ENCODE measurements around the gene ZNF277.
"Not testable (repeated sequence)": the region's sequence is repeated elsewhere in the genome, so short reads cannot be mapped to it uniquely, and the experiment has no call there.

Gene ZNF277

DNA sequence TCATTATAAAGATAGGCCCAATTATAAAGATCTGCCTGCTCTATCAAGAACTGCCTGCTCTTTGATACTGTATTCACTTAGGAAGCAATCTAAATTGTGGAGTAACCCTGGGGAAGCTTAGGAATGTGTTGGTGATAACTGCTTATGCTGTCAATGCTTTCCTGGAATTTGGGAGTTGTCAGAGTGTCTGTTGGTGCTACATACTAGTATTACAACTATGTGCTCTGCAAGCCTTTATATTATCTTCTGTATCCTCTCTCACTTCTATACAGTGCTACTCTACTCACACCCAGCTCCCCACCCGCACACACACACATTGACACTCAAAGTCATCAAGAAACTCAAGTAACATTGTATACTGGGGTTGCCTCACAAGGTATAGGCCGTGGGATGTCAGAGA, 6.1 kb downstream of the ZNF277 start:
- DNase-seq (ENCODE audit: low spot score), result no peak

DNA sequence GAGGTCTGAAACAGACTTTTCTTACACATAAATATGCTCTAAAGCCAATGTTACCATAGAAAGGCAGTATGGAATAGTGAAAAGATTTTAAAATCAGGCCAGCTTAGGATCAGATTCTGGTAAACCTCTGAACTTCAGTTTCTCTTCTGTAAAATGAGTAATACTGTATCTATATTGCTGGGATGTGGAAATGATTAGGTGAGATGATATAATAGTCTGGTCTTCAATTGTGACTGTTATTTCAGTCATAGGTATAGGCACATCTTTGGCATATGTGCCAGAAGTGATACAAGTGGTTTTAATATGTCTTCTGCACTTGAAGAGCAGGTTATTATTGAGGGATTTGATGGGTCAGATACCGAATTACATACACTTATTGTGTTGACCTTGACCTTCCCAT, 7.2 kb downstream of the ZNF277 start:
- DNase-seq (ENCODE audit: low spot score), result no peak

DNA sequence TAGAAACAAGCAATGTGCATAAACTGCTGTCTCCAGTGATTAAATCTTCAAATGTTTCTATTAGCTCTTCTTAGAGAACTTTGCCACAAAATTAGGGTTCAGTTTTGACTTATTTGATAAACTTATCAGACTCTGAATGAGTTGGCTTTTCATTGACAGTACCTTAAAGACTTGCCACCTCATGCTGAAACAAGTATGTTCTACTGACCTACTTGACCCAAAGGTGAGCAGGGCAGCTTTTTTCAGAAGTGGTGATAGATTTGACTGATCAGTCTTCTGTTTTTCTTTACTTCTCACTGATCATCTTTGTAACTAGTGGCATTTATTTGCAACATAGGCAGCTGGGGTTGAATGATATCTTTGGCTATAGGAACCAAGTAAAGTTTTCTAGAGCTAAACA, 7.8 kb downstream of the ZNF277 start:
- no peak for DNase-seq (ENCODE audit: low spot score)

DNA sequence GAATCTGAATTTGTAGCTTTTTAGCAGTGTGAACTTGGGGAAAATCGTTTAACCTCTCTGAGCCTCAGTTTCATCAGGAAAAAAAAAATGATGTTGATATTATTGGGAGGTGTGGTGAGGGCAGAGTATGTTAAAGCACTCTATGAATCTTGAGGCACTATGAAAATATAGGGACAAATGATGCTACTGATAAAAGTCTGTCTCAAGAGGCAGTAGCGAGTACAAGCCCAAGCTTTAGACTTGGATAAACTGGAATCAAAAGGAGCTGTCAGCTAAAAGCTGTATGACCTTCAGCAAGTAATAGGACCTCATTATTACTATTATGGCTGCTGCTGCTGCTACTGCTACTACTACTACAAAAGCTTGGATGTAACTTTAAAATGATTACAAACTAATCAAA, 8.4 kb downstream of the ZNF277 start:
- no peak for DNase-seq (ENCODE audit: low spot score)

DNA sequence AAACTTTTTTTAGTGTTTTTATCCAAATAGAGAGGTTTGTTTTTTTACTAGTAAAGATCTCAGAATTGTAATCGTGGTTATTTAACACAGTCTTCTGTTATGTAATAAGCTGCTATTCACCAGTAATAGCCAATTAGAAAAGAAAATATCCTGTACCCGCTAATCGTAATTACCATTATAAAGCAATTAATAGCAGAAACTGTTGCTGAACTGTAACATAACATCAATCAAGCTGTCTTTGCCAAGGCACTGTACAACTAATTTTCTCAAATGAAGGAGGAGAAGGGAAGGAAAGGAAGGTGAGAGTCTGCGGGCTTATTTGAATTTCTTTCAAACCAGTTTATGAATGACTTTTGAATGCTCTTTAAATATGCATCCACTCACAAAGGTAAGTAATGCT, 9.3 kb downstream of the ZNF277 start:
- DNase-seq (ENCODE audit: low spot score), result no peak

DNA sequence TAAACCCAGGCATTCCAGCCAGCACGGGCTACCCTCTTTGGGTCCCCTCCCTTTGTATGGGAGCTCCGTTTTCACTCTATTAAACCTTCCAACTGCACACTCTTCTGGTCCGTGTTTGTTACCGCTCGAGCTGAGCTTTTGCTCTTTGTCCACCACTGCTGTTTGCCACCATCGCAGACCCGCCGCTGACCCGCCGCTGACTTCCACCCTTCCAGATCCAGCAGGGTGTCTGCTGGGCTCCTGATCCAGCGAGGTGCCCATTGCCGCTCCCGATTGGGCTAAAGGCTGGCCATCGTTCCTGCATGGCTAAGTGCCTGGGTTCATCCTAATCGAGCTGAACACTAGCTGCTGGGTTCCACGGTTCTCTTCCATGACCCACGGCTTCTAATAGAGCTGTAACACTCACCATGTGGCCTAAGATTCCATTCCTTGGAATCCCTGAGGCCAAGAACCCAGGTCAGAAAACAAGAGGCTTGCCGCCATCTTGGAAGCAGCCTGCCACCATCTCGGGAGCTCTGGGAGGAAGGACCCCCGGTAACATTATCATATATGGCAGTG, 14.5 kb downstream of the ZNF277 start:
- DNase-seq (ENCODE audit: low spot score), result no peak

DNA sequence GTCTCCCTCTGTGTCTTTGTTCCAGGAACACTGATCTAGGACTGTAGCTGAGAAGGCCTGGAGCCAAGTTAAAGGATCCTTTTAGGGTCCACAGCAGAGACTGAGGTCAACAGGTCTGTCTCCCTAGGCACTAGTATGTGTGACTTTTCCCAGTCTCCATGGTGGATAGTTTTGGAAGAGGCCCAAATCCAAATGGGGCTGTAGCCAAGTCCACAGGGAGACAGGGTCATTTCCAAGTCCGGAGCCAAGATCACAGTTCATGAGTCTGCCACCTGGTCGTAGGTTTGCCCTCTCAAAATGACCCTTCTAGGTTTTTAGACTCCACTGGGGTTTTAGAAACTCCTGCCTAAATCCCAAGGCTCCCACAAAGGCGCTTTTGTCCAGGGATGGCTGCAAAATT, 16.8 kb downstream of the ZNF277 start:
- no peak for DNase-seq (ENCODE audit: low spot score)

DNA sequence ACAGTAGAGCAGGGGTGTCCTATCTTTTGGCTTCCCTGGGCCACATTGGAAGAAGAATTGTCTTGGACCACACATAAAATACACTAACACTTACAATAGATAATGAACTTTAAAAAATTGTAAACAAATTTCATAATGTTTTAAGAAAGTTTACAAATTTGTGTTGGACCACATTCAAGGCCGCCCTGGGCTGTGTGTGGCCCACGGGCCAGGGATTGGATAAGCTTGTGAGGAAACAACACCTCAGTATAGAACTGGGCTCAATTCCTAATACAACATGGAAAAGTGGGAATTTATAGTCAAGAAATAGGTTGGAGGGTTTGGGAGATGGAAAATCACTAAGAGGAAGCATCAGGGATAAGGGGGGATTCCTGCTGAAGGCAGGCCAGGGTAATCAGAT, 17.7 kb downstream of the ZNF277 start:
- no peak for DNase-seq (ENCODE audit: low spot score)

DNA sequence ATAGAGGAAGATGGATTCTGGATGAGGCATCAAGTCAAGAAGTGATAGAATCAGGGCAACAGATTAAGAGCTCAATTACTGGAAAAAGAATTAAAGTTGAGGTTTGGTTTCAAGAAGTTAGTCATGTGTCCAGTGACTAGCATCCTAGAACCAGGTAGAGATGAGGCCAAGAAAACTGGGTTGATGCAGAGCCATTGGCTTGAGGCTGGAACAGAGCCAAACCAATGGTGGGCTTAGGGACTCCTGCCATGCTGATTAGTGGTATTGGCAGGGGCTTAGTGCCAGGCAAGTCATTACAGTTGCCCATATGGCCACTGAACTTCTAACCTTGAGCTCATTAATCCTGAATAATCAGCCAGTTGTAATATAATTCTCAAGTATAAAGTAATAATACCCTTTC, 18.5 kb downstream of the ZNF277 start:
- no peak for DNase-seq (ENCODE audit: low spot score)

DNA sequence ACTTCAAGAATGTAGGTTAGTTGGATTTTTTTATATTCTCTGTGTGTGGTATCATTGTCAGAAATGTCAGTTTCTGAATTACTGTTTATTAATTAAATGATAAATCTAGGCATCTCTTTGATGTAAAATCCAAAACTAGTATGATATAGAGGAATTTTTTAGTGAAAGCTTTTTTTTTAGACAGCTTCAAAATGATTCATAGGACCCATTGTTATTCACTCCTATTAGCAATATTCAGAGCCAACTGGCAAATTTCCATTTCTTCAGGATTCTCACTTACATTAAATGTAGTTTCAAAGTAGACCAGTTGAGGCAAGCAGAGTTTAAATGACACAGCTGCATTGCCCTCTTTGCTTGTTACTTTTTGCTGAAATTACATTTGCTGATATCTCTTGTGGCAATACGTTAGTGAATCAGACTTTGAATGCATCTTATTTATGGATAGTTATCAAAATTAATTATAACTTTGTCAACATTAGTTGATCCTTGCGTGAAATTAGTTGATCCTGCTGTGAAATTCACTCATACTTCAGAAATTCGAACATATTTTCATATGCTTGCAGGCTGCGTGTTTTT, 20.3 kb downstream of the ZNF277 start:
- DNase-seq (ENCODE audit: low spot score), result no peak

DNA sequence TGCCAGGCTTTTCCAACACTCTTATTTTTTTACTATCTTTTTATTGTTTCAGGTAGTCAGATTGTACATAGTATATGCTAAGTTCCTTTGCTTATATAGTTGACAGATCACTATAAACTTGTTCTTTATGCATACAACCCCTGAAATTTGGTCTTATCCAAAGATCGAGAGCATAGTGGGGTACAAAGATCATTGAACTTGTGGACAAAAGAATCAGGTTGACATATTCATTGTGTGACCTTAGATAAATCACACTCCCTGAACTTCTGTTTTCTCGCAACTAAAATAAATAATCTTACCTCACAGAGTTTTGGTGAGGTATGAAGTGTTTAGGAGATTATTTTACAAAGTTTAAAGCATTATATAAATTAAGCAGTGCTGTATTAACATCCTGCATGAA, 22.1 kb downstream of the ZNF277 start:
- no peak for DNase-seq (ENCODE audit: low spot score)

DNA sequence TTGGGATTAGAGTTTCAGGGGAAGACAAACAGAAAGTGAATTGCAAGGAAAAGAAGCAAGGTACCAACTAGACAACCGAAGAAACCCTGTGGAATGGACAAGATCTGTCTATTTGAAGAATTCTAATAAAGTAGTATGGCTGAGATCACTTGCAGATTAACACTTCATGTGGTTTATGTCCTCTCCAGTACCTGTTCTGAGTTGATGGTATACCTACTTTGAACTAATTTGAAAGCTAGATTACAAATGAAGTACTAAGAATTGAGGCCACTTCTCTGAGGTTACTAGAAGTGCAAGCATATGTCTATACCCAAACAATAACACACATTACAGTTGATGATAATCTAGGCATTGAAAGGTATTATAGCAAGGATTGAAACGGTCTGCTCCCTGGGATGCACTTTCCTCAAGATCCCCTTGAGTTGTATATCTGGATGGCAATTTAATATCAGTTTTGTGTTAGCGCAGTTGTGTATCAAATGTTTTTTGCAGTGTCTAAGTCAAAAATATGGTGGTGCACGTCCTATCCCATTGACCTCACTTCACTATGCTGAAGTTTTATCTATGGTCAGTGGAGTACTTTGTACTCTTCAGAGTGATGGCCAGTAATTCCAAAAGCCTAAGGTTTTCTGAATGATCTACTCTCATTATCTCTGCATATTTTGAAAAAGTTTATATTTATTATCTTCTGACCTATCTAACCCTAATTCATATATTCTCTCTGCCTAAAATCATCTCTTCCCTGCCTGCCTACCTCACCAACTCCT, 25.9 kb downstream of the ZNF277 start:
- no peak for DNase-seq (ENCODE audit: low spot score)

DNA sequence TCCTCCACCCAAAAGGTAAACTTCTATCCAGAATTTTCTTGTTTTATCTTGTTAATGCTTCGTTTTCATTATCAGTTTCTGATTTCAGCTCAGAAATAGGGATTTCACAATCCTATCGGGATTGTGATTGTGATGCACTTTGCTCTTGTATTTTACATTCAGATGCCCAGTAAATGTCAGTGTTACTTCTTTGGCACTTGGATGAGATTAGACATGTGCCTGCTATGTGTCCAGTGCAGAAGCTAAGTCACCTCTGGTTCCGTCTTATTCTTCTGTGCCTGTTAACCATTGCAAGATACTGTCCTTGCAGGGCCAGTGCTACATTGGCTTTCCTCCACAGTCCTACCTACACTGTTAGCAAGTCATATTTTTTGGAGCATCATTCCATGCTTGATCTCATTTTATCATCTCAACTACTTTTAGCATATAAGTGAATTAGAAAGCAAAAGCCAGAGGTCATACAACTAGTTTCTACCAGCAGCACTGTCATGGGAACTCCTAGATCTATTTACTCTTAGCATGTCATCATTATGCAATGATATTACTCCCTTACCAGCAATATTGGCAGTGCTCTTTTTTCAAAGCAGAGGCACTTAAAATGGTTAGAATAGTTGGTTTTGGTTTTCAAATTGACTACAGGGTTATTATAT, 26.7 kb downstream of the ZNF277 start:
- DNase-seq (ENCODE audit: low spot score), result no peak

DNA sequence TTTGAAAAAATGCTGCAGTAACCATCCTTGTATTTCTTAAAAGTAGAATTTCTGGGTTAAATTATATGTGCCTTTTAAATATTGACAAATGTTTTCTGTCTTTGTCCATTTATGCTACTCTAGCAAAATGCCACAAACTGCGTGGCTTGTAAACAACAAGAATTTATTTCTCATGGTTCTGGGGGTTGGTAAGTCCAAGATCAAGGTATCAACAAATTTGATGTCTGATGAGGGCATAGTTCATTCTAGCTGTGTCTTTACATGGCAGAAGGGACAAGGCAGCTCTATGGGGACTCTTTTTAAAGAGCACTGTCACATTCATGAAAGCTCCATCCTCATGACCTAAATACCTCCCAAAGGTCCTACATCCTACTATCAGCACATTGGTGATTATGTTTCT, 27.7 kb downstream of the ZNF277 start:
- DNase-seq (ENCODE audit: low spot score), result no peak

DNA sequence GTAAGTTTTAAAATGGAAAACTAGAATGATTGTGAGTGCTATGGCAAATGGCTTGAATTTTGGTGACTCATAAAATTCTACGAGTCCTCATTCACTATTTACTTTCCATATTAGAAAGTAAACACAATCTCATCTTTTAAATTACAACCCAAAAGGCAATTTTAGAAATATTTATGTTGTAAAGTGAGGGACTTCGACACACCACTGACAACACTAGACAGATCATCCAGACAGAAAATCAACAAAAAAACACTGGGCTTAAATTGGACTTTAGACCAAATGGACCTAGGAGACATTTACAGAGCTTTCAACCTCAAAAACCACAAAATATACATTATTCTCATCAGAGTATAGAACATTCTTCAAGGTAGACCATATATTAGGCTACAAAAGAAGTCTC, 30.1 kb downstream of the ZNF277 start:
- no peak for DNase-seq (ENCODE audit: low spot score)

DNA sequence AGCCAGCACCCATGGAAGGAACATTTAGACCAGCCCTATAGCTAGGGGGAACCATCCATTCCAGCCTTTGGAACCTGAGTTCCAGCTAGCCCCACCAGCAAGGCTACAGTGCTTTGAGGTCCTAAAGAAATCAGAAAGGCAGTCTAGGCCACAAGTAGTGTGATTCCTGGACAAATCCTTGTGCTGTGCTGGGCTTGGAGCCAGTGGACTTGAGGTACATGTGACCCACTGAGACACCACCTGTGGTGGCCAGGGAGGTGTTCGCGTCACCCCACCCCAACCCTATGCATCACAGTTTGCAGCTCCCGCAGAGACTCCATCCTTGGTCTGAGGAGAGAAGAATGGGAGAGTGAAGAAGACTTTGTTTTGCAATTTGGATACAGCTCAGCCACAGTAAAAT, 31.8 kb downstream of the ZNF277 start:
- no peak for DNase-seq (ENCODE audit: low spot score)

DNA sequence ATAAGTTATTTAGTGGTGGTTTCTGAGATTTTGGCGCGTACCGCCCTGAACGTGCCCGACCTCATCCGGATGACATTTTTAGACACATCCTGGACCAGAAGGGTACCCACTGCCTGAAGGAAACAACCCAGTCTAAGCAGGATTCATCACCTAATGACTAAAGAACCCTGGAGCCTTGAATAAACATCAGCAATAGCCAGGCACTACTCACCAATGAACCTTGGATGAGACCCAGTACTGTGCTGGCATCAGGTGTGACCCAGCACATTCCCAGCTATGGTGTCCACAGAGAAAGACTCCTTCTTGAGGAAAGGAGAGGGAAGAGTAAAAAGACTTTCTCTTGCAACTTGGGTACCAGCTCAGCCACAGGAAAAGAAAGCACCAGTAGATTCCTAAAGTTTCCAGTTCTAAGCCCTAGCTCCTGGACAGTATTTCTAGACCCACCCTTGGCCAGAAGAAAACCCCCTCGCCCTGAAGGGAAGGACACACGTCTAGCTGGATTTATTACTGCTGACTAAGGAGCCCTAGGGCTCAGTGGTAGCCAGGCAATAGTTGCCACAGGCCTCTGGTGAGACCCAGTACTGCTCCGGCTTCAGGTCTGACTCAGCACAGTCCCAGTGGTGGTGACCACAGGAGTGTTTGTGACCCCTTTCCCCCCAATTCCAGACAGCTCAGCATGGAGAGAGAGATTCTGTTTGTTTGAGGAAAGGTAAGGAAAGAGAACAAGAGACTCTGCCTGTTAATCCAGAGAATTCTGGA, 32.5 kb downstream of the ZNF277 start:
- DNase-seq (ENCODE audit: low spot score), result no peak

DNA sequence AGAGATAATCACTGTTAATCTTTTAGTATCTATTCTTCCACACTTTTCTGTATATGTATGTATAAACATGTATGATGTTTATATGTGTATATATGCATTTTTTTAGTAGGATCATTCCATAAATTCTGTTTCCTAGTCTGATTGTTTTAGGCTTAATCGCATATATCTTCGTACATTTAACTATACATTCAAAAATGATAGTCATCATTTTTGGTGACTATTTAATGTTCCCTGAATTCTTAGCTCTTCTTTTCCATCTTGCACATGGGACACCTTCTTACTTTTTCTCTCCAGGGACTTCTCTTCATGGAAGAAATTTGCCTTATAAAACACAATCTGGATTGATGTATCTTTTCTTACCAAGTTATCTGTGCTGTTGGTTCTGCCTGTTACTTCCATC, 42.1 kb downstream of the ZNF277 start:
- no peak for DNase-seq (ENCODE audit: low spot score)

DNA sequence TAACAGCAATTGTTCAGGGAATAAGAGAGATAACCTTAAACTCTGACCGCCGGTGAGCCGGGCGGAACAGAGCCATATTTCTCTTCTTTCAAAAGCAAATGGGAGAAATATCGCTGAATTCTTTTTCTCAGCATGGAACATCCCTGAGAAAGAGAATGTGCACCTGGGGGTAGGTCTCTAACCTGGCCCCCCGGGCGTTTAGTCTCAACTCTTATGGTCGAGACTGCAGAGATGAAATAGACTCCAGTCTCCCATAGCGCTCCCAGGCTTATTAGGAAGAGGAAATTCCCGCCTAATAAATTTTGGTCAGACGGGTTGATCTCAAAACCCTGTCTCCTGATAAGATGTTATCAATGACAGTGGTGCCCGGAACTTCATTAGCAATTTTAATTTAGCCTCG, 43.5 kb downstream of the ZNF277 start:
- not testable (repeated sequence) for DNase-seq (ENCODE audit: low spot score)

DNA sequence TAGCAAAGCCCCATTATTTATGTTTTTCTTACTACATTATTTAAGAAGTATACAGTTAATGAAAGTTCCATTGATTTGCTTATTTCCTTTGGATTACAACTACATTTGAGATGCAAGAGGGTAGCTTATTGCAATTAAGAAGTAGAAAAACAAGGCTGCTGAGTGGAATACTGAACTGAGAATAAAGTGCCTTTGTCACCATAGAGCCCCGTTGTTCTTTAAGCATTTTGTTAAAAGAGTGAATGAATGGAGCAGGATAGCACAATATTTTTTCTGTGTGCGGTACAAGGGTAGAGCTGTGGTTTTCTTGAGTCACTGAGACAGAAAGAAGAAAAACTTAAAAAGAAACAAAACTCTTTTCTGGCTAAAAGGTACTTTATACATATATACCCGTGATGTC, 45.6 kb downstream of the ZNF277 start:
- no peak for DNase-seq (ENCODE audit: low spot score)

DNA sequence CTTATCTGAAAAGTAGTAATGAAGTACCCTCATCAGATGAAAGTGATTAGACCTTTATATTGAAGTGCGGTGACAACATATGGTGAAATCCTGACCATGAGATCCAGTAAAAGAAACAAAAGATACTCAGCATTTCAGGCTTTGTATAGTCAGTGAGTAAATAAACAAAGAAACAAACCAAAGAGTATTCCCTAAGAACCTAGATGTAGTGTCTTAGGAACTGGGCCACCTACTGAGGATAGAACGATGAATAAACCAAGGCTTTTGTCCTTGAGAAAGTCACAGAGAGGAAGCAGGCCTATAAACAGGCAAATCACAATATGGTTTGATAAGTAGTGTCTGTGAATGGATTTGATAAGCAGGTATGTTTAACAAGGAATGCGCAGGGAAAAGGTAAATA, 46.2 kb downstream of the ZNF277 start:
- DNase-seq (ENCODE audit: low spot score), result no peak

DNA sequence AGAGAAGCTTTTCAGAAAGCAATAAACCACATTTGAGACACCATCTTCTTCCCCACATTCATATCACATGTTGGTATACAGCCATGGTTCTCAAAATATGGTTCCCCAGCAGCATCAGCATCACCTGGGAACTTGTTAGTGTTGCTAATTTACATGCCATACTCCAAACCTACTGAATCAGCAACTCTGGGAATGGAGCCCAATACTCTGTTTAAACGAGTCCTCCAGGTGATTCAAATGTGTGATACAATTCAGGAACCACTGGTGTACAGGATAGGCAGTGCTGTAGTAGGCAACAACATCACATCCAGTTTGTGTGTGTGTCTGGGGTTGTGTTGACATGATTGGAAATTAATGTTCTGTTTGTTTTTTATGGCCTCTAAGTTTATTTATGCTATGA, 47.7 kb downstream of the ZNF277 start:
- DNase-seq (ENCODE audit: low spot score), result no peak

Measured in CD4-positive, alpha-beta T cell treated with Interleukin-15 for 4 hours (primary cell).